Hepatic stellate cell (primary cell): Measurements from ENCODE around the gene DCAF5.
"Not testable (repeated sequence)": the region's sequence is repeated elsewhere in the genome, so short reads cannot be mapped to it uniquely, and the experiment has no call there.

Source experiments
- DNase-seq: peaks from one replicate; pipeline ENCODE4 v3.0.0; 2011; ENCODE audit warnings: low spot score

Gene DCAF5

DNA sequence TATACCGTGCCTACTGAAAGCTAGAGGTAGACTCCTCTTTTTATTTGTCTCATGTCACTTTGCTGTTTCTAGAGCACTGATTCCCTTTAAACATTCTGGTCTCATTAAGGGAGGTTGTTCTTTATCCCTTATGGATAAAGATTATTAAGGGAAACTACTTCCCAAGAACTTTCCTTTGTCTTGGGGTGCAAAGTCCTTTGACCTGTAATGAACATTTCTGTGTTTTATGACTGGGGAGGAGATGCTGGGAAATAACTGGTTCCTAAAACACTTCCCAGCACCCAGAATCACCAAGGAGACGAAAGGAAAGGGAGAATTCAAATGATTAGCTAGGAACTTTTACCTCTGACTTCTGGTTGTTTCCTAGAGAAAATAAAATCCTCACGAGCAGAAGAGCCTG, 110.6 kb downstream of the DCAF5 start:
- no peak for DNase-seq

DNA sequence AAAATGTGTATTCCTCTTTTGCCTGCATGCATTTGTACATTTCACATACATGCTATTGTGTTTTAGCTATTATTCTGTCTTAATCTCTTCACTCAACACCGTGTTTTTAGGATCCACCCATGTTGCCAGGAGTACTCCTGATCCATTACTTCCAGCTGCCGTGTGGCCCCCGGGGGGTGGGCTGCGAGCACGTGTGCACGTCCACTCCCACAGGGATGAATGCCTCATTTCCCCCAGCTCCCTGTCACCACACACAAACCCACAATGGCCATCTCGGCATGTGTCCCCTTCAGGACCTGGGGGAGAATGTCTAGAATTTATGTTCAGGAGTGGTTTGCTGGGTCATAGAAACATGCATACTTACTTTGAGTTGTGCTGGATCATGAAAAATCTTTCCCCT, 111.1 kb downstream of the DCAF5 start:
- no peak for DNase-seq

DNA sequence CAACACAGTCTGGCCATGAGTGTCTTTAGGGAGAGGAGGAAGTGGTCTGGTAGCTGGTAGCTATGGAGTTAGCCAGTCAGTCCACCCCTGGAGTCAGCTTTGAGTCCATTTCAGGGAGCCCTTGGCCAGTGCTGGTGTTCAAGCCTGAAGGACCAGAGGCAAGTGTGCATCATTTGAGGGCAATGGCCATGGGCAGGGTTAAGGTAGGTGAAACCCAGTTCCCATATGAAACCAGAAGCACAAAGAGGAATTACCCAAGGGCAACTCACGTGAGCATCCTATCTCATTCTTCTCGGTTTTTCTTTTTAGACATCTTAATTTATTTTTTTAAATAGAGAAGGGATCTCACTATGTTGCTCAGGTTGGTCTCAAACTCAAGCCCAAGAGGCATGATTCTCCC, 112.6 kb downstream of the DCAF5 start:
- DNase-seq, result no peak

DNA sequence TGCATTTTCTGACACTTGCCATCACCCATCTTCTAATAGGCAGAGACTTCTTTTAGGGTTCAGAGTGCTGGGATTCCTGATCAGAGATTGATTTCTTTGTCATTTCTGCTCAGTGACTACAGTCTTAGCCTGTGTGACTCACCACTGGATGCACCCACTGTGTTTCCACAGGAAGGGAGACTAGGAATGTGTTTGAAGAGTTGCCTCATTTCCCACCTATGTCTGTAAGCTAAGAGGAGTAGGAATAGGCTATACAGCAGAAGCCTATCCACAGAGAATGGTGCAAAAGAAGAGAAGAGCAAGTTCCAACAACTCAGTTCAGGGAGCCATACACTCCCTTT, 113.7 kb downstream of the DCAF5 start:
- DNase-seq, result peak; percentile 55

DNA sequence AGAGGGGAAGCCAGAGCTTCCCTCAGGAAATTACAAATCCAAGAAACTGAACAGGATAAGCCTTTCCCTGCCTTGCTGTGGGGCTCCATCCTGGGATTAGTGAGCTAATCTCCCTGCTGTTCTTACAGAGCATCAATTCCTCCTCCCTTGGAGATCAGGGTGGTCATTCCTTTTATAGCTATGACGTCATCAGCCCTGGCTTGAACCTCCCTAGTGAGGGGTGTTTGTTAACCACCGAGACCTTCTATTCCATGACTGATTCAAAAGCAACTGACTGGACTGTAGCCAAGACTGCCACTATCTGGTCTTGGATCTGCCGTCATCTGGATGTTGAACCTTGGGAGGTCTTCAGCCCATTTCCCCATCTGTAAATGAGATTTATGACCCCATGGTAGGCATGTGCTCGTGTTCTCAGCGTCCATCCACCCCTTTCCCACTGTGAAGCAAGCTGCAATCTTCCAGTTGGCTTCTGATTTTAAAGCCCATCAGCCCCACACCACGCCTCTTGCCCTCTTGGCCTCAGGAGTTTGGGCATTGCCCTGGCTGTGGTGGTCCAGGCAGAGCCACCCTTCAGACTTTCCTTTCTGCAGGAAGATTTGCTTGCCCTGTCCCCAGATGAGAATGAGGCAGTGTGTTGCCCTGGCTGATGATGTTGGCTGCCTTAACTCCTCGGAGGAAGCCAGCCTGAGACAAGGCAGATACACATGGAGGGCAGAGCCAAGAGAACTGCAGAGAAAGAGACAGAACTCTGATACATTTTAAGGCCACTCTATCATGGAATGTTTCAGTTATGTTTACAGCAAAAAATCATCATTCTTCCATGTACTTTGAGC, 114.2 kb downstream of the DCAF5 start:
- DNase-seq, result peak; percentile 77

DNA sequence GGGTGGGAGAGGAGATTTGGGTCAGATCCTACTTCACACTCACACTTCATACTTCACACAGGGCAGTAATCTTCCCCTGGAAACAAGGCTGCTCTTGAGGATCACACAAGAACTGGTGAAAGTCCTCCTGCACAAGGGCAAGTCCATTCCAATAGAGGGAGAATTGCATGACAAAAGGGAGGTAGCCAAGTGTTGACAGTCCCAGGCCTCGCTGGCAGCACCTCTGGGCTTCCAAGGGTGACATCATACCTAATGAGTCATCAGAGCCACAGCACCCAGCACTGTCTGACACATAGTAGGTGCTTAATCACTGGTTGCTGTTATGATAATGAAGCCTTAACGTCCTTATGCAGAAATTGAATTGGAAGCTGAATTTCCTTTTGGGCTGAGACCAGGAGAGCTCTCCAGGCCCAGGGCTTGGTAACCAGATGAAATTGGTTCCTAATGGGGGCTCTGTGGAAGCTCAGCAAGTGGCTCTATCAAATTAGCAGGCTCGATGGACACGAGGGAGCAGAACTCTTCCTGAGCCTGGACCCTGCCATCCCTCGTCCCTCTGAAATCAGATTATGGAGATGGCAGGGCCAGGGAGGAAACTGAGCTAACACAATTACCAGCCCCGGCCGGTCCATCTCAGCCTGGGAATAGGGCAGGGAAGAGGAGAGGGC, 115.0 kb downstream of the DCAF5 start:
- DNase-seq, result no peak

DNA sequence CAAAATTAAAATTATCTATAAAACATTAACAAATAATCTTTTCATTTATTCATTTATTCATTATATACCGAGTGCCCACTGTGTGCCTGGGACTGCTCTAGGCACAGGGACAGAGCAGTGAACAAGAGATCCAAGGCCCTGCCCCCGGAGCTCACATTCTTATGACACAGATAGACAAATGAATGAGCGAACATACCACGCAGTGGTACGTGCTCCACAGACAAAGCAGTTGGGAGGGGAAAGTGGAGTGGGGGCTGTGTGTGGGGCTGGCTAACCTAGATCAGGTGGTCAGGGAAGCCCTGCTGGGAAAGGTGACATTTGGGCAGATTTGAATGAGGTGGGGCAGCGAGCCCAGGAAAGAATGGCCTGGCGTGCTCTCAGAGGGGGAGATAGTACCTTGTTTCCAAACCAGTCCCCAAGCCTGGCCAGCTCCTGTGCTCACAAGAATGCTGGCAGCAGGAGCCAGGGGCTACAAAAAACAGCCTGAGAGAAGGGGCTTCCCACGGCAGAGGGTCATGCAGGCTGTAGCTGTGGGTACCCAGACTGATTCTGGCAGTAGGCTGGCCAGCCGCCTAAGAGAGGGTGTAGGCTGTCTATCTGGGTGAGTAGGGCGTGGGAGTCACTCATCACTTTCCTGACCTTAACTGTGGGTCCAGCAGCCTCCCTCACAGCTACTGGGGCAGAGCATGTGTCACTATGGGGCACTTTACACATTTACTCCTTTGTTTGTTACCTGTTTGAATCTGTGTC, 116.0 kb downstream of the DCAF5 start:
- DNase-seq, result no peak

DNA sequence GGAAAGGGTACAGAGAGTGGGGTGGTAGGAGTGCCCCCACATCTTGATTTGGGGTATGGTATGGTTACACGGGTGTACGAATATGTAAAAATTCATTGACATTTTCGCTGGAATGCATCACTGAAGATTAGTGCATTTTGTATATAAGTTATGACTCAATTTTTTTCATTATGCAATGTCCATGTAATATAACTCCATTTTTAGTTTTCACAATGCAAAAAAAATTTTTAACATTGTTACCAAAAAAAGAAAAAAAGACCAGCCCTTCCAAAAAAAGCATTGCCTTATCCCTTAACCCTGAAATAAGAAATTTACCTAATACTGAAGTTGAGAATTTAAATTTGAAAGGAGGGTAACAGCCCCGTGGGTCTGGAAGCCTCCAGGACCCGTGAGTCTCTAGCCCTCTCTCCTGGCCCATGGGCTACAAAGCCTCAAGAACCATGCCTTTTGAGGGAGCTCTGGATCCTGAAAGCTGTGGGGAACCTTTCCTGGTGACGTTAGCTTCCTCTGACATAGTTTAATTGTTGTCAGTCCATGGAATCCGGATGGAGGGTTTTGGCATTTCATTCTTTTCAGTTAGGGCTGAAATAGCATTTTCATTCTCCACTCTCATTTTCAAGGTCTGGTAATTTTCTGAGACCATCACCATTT, 118.2 kb downstream of the DCAF5 start:
- DNase-seq, result no peak

DNA sequence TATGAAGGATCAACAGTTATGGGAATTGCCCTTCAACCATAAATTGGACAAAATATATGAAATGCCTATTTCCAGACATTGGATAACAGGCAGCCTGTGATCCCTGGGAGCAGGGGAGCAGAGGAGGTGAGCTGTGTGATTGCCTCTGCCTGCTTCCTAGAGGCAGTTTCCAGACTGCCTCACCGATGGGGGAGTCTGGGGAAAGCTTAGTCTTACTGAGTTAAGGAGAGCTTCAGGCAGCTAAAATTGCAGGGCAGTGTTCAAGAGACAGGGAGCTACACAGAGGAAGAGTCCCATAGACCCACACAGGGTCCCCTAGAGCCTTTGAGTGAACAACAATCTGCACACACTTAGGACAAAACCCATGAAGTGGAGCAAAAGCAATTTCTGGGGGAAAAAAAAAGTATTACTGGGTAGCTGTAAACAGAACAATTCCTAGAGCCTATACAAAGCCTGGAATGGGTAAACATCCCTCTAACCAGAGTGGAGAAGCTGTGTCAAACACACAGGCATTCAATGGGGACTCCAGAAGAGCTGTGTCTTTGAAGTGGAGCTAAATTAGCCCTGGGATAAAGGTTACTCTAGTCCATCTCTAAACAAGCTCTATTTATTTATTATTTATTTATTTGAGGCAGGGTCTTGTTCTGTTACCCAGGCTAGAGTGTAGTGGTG, 125.5 kb downstream of the DCAF5 start:
- no peak for DNase-seq

DNA sequence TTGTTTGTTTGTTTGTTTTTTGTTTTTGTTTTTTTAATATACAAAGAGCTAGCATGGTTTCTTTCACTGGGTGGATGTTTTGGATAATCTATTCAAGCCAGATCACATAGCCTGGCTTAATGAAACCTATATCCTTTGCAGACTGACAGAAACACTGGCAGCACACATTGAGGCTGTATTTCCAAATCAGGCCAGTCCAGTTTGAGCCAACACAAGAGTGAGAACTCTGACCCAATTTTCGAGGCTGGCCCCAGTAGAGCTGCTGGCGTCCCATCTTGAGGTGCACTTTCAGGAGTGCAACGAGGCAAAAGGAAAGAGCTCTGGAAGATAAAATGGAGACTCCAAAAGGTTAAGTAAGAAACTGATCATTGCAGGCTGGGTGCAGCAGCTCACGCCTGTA, 129.9 kb downstream of the DCAF5 start:
- no peak for DNase-seq

DNA sequence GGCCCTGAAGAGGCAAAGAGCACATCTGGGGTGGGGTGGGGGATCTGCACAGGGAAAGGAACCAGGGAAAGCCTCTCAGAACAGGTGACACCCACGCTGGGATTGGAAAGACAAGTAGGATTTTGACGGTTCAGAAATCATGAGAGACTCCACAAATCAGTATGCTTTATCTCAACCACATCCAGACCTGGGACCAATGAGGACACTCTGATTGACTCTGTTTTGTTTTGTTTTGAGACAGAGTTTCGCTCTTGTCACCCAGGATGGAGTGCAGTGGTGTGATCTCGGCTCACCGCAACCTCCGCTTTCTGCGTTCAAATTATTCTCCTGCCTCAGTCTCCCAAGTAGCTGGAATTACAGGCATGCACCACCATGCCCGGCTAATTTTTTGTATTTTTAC, 130.8 kb downstream of the DCAF5 start:
- DNase-seq, result not testable (repeated sequence)

DNA sequence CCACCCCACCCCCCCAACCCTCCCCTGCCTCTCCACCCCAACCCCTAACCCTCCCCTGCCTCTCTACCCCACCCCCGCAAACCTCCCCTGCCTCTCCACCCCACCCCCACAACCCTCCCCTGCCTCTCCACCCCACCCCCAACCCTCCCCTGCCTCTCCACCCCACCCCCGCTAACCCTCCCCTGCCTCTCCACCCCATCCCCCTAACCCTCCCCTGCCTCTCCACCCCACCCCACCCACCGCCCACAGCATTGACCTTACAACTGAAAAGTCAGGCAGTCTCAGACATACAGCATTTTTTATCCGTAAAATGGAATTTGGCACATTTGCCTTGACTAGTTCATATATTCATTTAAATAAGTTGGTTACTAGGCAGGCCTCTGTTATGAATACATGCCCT, 135.2 kb downstream of the DCAF5 start:
- DNase-seq, result no peak

DNA sequence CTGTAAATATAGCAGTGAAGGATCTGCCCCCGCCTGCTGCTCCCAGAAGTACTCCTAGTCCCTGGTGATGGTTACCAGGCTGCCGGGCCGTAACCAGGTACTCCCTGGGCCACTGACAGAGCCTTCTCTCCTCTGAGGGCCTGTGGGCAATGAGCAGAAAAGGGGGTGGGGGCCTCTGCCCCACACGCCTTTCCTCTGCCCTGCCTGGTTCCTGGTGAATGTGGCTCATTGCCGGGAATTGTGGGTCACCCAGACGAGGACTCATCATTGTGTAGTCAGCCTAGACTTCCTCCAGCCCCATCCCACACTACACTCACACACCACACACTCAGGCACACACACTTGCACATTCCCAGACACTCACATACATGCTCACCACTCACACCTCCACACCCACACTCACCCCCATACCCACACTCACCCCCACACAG, 138.1 kb downstream of the DCAF5 start:
- no peak for DNase-seq

DNA sequence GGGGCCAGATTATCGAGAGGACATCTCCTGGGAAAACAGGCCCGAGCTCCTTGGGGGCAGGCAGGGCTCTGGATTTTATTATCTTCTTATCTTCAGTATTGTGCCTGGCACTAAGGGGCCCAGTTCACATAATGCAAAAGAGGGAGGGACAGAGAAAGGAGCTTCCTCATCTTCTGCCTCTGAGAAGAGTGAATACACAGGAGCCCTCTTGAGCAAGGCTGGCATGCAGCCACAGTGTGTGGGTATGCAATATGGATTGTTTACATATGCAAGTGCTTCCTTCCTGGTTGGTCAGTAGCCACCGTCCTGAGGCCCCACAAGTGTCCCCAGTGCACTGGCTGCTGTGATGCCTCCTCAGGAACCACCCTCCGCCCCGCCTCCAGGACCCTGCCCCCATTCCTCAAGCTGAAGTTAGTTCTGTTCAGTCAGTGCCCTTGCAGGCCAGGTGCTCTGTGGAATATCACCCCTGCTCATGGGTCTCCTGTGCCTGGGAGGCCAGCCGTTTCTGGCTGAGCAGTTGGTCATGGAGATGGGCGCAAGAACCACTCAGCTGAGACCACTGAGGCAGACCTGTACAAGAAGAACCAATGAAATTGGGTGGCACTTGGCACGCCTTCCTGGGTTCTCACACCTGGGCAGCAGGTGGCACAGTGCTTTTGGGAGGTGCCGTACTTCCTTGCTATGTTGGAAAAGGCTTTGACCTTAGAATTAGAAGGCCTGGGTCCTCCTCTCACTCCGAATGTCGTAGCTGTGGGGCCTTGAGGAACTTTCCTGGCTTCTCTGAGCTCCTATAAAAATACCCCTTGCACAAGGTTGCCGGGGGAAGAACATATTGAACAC, 138.8 kb downstream of the DCAF5 start:
- no peak for DNase-seq

DNA sequence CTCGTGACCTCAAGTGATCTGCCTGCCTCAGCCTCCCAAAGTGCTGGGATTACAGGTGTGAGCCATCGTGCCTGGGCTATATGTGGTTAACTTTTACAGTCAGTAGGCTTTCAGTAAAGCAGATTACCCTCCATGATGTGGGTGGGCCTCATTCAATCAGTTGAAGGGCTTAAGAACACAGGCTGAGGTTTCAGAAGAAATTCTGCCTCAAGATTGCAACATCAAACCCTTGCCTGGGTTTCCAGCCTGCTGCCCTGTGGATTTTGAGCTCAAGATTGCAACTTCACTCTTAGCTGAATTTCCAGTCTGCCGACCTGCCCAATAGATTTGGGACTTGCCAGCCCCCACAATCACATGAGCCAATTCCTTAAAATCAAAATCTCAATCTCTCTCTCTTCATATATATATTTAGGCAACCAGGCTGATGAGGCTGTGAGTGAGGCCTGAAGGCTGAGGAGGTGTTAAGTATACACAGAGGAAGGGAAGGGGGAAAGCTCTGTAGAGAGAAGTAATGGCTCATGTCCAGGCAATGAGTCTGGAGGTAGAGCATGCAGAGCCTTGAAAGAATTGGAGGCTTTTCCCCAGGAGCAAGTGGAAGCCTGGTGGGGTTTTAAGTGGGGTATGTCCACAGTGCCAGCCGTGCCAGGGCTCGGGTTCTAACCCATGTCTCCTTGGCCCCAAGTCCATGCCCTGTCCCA, 140.5 kb downstream of the DCAF5 start:
- DNase-seq, result no peak

DNA sequence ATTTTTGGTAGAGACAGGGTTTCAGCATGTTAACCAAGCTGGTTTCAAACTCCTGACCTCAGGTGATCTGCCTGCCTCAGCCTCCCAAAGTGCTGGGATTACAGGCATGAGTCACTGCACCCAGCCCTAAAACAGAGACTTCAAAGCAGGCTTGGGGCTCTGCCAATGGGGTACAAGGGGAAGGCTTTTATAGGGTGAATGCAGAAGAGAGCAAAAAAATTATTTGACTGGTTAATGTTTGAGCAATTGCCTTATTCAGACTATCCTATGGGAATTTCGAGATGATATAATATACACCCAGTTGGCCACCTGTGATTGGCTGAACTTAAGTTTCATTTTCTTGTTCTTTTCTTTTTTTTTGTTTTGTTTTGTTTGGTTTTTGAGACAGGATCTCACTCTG, 142.3 kb downstream of the DCAF5 start:
- DNase-seq, result no peak

DNA sequence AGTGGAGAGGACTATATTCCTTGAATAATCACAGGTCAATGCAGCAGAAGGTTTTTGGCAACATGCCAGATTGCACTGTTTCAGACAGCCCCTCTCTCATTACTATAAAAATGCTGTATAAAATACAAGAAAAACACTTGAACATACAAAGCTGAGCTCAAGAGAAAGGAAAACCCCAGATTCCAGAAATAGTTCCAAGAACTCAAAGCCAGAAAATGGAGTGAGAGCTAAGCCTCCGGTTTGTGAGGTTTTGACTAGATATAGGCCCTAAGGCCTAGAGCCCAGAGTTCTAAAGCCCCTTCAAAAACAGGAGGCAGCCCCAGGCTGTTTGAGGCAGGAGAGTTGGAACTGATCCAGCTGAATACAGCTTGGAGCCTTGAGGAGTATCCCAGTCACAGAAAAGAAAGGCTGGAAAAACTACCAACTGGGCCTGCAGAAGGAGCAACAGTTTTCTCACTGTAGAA, 144.5 kb downstream of the DCAF5 start:
- no peak for DNase-seq

DNA sequence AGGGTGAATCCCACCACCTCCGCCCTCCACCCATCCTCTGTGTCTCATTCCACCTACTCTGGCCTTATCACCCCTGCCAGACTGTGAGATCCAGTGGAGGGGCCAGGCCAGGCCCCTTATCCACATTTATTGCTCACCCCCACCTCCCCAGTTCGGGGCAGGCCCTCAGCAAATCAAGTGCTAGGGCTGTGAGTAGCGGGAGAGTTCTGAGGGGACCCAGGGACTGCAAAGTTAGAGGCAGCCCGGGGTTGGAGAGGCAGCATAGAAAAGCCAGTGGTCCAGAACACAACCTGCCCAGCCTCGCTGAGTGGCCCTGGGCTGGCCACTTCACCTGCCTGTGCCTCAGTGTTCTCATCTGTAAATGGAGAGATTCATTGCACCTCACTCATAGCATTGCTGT, 146.6 kb downstream of the DCAF5 start:
- no peak for DNase-seq

DNA sequence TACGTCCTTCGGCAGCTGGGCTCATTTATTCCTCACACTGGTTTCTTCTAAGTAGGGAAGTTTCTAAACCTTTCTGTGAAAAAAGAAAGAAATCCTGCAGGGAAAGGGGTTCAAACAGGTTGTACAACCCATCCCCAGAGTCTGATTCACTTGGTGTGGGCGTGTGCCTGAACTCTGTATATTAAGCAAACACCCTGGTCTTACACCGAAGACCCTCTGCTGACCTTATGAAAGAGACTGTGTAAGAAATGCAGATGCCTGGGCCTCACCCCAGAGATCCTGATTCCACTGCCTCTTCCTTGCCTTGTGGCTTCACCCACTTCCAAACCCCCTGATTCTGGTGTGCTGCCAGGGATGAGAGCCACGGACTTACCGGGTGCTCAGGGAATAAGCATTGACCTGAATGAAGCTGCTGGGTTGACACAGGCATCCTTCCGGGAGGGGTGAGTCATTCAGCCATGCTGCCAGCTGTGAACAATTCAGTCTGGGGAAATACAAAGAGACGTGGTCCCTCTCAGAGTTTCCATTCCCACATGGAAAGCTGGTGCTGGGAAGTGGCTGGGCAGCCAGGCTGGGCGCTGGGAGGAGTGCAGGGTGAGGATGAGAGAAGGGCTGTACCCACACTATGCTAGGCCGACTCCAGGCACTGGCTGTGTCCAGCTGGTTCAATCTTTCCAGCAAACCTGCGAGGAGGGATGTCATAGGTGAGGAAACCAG, 147.3 kb downstream of the DCAF5 start:
- DNase-seq, result peak; percentile 90
